NCI-H1930 (cell line): Measurements from ENCODE around the gene WFIKKN2.
"Not testable (repeated sequence)": the region's sequence is repeated elsewhere in the genome, so short reads cannot be mapped to it uniquely, and the experiment has no call there.

Experiments used
- DNase-seq, 2 experiments: peaks; one replicate each; lab custom pipeline; 2025; lab: John Stamatoyannopoulos, UW

WFIKKN2 gene

DNA sequence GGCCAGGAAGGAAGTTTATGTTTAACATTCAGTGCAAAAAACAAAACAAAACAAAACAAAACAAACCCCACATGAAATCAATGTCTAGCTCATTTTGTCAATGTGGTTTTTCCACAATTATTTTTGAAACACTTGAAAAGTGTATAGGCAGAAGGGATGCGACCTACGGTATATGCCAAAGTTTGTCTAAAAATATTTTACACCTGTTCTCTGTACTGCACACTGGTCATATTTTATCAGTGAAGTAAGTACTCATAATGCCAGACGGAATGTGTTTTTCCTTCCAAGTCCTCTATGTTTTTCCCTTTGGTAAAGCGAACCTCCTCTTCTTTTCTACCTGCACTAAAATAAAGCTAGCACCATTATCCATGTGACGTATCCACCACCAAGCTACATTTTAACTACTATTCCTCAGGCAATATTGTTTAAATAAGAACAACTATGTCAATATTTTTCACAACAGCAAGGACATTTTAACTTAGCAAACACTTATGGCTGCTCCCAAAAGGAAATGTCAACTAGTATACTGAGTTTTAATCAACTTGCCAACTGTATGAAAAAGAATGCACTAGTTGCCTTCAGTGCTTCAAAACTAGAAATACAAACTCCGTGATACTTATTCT, 20.4 kb downstream of the WFIKKN2 start:
- no peak for DNase-seq

DNA sequence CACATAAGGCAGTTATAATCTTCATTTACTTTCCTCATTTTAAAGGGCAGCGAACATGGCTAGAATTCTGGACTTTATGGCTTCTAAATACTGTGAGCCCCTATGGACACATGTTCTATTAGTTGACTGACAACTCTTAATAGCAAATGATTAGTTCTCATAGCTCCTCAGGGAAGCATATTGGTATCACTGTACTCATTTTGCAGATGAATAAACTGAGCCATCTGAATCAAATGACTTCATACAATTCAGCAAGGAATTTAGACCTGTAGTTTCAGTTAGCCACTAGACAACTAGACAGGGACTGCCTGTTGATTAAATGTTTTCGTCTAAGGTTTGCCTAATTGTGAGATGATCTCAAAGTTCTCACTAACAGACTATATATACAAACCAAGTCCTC, 21.0 kb downstream of the WFIKKN2 start:
- DNase-seq, result no peak

DNA sequence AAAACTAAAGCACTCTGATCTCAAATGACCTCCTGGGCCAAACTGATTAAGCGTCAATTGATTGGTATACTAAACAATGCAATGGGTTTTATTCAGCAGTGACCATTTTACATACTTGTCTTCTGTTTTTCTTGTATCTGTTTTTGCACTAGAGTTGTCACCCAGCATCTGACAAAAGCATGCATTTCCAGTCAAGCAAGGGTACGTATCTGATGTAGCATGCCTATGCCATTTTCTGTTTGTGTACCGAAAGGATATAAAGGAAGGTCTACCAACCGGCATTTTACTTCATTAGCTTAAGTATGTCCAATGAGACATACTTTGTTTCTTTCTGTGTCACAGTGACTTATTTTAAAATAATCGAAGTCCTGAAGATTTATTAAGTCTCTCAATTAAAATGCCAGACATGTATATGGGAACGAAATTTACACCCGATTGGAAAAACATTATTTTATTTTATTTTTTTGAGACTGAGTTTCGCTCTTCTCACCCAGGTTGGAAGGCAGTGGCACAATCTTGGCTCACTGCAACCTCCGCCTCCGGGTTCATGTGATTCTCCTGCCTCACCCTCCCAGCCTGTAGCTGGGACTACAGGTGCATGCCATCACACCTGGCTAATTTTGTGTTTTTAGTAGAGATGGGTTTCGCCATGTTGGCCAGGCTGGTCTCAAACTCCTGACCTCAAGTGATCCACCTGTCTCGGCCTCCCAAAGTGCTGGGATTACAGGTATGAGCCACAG, 23.3 kb downstream of the WFIKKN2 start:
- no peak for DNase-seq

DNA sequence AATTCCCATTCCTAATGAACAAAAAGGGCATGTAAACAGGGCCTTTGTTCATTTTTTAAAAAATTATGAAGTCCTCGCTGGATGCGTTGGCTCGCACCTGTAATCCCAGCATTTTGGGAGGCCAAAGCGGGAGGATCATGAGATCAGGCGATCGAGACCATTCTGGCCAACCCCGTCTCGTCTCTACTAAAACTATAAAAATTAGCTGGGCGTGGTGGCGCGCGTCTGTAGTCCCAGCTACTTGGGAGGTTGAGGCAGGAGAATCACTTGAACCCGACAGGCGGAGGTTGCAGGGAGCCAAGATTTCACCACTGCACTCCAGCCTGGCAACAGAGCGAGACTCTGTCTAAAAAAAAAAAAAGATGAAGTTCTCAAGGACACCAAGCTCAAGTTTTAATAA, 24.3 kb downstream of the WFIKKN2 start:
- DNase-seq, result not testable (repeated sequence)

DNA sequence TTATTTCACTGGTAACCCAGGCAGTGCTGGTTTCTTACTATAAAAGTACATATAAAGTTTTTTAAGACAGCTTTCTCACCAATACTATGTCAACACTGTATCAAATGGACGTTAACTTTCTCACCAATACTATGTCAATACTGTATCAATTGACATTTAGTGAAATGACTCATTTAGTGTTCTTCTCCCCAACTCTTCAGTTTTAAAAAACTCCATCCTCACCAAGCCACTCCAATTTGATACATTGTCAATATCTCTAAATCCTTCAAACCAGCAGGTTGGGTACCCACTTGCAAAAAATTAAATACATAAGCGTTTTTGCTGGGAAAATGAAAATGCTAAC, 25.9 kb downstream of the WFIKKN2 start:
- DNase-seq, result no peak

DNA sequence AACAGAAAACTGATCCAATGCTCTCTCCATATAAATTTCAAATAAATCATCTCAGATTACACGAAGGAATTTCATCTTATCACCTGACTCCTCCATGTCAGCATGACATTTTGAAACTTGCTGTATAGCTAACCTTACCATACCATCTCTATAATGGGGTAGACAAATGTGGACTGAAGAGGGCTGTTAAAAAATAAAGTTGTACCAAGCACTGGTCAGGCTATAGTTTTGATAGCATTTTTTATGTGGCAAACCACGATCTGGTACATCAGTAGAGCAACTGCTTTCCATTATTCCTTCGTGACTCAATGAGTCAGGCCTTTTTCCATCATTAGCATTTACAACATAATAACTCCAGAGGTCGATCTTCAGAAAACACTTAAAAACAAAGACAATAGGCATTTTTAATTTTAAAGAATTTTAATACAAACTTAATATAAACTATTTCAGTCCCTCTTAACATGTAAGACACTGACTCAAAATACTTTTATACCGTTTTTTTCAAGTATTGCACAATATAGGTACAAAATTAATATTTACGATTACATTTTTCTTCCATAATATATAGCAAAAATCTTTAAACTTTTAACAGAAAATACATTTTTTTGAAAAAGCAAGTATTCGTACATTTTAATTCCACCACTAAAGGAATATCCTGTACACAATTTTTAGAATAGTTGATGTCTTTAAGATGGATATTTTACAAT, 26.6 kb downstream of the WFIKKN2 start:
- no peak for DNase-seq

DNA sequence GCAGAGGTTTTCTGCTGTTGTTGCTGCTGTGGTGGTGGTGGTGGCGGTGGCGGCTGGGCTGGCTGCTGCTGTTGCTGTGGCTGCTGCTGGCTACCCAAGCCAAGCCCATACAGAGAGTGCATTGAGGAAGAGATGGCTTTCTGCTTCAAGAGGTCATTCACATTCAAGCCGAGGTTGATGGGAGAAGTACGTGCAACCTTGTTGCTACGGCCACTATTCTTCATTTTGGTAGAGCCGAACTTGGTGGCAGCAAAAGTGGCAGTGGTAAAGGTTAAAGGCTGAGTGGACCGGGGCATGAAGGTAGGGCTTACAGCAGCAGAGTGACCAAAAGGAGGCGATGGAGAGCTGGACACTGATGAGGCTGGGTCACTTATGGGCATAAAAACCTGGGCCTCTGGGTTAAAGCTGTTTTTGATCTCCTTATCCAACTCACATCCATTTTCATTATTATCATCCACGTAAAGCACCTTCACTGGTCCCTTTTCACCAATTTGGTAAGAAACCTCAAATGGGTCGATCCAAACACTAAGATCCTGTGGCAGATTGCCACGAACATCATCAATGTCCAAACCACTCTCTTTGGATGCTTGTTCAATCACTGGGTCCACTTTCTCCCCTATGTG, 27.9 kb downstream of the WFIKKN2 start:
- no peak for DNase-seq

DNA sequence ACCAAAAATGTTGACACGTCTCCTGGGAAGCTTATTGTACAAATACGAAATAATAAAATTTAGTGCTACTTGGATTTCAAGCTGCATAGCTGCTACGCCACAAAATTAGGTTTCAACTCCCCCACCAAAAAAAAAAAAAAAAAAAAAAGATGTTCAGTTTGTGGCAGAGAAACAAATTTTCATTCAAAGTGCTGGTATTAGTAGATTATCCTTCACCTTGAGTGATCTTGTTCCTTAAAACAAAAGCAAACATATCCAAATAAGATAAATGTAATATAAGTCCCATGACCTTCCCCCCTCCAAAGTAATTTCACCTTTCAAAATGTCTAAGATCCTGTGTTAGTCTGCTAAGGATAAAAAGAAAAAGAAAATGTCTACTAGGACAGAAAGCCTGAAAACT, 28.5 kb downstream of the WFIKKN2 start:
- DNase-seq, result no peak

DNA sequence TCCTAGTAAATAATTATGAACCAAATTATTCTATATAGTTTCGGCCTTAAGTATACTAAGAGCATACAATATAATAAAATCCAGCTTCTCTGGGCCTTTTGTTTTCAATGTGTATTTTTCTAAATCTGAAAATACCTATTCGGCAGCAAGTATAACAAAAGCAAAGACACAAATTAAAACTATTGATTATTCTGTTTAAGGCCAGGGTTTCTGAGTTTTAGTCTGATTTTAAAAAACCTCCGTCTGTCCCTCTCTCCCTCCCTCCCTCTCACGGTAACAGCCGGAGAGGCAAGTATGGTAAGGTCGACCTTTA, 29.3 kb downstream of the WFIKKN2 start:
- no peak for DNase-seq

DNA sequence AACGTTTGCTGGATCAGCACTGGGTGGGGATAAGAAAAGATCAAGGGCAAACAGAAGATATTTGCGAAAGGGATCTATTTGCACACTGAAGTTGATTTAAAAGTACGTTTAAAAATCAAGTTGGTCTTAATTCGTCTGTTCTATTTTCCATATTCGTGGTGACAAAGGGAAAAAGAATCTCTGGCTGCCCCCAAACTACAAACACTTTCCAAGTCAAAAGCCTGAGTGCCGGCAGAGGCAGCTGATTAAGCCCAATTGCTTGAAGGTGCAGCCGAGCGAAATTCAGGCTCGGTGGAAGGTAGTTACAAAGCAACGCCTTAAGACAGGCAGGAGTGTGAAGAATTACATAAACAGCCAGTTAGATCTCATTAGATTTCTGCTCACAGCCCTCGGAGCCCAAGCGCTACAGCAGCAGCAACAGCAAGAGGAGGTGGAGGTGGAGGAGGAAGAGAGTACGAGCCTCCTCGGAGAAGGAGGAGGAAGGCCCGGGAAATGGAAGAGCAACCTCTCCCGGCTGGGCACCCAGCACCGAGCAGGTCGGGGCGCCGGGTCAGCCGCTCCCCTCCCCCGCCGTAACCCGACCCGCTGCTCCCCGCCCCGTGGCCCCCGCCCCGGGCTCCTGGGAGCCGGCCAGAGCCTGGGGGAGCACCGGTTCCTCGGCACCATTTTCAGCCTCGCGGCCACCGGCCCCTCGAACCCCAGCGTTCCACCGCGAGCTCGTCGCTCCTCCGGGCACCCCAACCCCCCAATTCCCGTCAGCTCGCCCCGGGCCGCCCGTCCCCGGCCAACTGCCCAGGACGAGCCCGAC, 29.9 kb downstream of the WFIKKN2 start:
- peak; percentile 8 to 41 for DNase-seq

DNA sequence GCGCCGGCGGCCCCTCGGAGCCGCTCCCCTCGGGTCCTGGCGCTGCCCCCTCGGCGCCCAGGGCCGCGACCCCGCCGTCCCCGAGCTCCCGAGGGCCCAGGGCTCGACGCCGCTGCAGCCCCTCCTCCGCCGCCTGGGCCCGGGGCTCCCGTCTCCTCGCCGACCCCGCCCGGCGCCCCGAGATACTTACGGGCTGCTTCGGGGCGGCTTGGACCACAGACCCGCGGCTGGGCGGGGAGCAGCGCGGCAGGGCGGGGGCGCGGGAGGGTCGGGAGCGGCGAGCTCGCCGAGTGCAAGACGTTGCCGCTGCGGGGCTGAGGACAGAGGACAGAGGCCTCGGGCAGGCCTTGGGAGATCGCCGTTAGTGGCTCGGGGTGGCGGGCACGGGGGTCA, 30.5 kb downstream of the WFIKKN2 start:
- no peak for DNase-seq

DNA sequence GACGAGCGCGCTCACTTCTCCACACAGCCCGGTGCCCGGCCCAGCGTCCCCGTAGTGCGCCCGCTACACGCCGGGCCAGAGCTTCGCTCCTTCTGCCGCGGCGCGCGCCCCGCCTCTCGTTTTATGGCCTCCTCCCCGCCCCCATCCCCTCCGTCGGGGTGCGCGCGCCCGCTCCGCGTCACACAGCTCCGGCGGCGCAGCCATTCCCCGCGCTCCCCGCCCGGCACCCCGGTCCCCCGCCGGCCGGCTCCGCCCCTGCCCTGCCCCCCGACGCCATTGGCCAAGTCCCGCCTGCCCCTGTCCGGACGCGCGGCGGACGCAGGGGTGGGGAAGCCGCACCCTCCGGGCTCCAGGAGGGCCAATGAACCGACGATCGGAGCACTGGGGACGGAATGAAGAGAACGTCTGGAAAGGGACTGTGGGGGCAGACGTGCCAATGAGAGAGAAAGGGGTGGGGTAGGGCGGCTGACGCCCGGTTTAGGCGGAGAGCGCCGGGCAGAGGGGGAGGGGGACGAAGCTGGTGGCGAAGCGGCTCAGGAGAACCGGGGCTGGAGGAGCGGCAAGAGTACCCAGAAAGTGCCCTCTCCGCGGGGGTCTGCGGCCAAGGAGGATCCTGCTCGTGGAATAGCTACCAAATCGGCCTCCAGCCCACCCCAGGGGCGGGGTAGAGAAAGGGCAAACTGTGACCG, 31.0 kb downstream of the WFIKKN2 start, which contains the start of gene TOB1:
TSS of gene TOB1 (minus strand) at position 94 of the 689 bp plus-strand sequence. CDS start 2,337 bp downstream, outside the sequence.
- peak; percentile 93 to 96 for DNase-seq

DNA sequence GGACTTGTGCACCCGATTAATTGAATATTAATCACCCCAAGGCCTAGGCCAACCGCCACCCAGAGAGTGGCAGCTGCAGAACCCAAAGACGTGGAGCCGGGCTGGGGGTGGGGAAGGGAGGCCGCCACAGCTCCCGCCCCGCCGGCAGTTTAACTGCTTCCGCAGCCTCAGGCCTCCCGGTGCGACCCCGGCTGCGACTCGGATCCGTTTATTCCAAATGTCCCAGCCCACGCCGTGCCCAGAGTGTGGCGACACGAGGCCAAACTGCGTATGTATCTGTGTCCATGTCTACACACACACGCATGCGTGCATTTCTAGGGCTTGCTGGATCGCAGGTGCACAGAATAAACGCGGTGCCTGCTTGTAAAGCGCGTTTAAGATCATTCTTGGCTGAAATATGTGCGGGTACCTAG, 31.6 kb downstream of the WFIKKN2 start:
- peak; percentile 71 to 80 for DNase-seq

DNA sequence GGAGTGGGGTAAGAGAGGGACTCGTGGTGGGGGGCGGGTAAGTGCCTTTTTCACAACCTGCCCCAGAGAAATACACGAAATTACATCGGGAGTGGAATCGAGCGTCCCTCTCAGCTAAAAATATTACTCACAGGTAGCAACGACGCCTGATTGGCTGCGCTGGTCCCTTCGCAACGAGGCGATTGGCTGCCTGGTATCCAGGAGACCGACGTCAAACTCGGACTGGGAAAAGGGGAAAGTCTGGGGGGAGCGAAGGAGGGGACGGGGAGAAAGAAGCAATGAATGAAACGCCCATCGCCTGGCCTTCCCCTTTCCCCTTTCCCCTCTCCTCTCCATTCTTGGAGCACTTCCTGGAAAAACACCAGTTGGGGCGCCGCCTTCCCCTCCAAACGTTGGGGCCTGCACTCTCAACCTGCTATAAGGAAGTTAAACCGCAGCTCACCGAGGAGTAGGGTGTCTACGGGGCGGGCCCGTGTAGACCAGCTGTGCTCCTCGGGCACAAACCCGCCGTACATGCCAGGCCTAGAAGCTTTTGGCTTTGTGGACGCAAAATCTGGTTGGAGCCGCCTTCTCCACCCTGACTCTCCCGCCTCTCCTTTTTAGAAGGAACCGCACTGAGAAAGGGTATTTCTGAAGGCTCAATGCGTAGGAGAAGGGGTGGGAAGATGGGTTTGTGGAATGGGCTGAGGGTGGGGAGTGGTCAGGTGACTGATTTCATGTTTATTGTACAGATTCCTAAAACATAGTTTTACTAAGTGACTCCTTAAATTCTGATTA, 32.2 kb downstream of the WFIKKN2 start:
- DNase-seq, result peak; percentile 90 to 91

DNA sequence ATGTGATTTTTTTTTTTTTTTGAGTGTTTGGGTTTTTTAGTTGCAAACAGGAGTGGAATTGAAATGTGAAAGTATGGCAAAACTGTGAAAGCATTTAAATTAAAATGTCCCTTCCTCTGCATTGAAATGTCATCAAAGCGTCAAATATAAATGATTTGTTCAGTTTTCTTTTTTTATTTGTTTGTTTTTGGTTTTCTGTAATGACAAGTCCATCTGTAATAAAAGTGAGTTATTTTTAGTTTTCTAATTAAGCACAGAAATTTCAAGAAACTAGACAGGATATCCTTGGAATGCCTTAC, 32.7 kb downstream of the WFIKKN2 start:
- no peak for DNase-seq

DNA sequence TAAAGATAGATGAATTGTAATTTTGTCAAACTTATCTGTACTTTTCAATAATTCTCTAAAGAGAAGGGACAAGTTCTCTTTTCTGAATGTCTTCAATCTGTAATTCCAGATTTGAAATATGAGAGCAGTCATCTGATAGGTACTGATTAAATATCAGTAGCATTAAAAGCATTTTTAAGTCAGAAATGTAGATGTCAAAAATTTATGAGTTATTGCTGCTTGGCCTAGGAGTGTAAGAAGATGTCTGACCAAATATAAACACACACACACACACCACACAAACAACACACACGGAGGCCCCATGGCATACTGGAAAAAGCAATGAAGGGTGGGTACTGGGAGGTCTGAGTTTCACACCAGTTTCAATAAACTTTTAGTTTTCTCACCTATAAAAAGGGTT, 33.2 kb downstream of the WFIKKN2 start:
- DNase-seq, result no peak

DNA sequence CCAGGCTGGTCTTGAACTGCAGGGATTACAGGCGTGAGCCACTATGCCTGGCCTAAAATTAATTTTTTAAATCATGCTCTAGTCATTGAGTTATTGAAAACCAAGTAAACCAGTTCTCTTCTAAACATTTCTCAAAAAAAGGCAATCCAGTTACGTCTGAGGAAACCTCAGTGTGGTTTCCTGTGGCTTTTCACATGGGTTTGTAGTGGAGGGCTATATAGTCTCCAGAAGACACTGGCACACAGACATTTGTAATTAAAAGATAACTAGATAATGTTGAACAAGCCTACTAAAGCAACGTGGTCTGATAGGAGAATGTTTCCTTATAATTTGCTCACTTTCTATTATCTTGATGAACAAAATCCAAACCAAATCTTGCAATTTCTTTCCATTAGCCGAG, 36.0 kb downstream of the WFIKKN2 start:
- no peak for DNase-seq

DNA sequence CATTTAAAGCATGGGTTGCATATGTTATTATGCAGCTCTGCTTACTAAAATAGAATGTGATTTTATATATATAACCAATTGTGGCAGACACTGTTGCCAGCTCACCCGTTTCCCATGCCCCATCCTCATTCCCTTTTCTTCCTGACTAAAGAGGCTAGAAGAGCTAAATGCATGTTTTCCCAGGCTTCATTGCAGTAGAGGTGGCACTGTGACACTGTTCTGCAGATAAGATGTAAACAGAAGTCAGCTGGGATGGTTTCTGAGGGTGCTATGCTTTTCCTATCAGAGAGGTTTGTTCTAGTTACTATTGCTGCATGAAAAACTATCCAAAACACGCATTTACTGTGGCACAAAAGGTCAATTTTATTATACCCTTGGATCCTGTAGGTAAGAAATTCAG, 36.5 kb downstream of the WFIKKN2 start:
- no peak for DNase-seq

DNA sequence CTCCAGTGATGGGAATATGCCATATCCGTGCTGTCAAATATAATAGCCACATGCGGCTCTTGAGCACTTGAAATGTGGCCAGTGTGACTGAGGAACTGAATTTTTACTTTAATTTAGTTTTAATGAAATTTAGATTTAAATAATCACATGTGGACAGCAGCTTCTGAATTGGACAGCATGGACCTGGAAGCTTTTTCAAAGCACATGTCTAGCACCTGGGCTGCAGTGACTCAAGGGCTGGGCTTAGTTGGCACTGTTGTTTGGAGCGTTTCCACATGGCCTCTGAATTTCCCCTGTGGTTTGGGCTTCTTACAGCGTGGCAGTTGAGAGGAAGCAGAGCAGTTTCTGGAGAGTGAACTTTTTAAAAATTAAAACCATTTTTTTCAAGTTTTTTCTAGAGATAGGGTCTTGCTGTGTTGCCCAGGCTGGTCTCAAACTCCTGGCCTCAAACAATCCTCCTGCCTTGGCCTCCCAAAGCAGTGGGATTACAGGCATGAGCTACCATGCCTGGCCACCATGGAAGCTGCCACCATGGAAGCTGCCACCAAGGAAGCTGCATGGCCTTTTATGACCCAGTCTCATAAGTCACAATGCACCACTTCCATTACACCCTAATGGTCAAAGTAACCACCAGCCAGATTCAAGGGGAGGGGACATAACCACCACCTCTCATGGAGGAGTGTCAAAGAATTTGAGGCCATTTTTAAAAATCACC, 37.5 kb downstream of the WFIKKN2 start:
- no peak for DNase-seq

DNA sequence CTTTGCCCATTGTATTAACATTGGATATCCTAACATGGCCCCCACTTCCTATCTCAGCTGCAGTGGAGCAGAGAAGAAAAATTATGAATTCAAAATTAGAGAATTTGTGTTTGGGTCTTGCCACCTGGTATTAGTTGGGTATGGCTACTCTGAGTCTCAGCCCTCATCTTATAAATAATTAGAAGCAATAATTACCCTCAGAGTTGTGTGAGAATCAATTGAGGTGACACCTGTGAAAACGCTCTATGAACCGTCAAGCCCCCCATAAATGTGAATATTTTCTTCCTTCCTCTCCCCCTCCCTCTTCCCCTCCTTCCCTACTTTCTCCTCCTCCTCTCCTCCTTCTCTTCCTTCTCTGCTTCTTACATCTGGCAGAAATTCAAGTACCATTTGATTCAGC, 39.7 kb downstream of the WFIKKN2 start:
- DNase-seq, result no peak
